ENCODE measurements around the gene FBXW7. TPM values are rescaled to one million over a fixed set of nuclear protein-coding genes. Genes with fewer than 3 reads are reported as not detected.

Gene FBXW7
- total and polyA plus RNA-seq, 12 donors, result 12.1 to 87.6 (median 66.8) TPM

- Histone ChIP-seq H3K4me1 (peaks cover 0 to 31% (median 9%) of the 10 kb centered on the region in 9 donors), H3K4me3 (no peak overlapping the region), H3K27ac (no peak overlapping the region), H3K9me3 (no peaks in the 10 kb centered on the region), H3K27me3 (no peaks in the 10 kb centered on the region), H3K36me3 (no peaks in the 10 kb centered on the region)
- peak; percentile 37 to 80 (median 69) for TF ChIP-seq CTCF (IDR thresholded peaks at IDR 0.05)
- no peak for DNase-seq
- intact Hi-C loops (cut with DNase I), result loop anchor here in 5 of 10 donors (5.0 to 10.0 kb wide), 8 partner anchors 271 to 1271 kb away; partner anchors contain the start of gene GATB (in 1 of the 5)
- WGBS, 2 donors, result 5 to 9% methylated on average over 1 of the region's 1 CpG
- peak in 1 of 8 donors; percentile 47 for ATAC-seq
Measured at GRCh38 chr4:152385551-152385950, 150.3 kb downstream of the FBXW7 start.

DNA sequence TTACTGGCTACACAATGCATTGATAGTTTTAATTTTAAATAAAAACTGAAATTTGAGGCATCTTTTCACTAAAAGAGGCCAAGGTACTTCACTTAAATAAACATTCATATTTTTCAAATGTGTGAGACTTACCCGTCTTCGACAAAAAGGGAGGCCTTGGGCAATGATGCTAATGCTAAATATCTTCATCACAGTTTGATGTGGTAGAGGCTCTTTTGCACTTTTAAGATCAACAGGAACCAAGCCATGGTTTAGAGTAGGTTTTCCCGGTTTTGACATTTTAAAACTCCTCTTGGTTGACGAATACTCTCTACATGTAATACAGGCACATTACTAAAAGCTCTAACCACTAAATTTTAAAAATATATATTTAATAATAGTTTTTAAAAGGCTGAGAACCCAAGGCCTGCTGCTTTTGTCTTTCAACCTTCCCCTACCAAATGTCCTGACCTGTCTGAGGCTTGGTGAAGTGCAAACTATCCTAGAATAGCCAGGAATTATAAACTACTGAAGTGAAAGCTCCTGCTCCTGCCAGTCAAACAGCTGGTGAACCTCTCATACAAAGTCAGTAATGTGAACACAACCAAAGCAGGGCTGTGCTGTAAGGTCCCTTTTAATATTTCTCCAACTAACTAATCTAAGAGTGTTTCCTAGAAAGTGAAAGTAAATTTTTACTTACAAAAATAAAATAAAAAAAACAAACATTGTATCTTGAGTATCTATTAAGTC, 153.7 kb downstream of the FBXW7 start:
- intact Hi-C loops (cut with DNase I), result loop anchor here in 5 of 10 donors (10.0 kb wide), 7 partner anchors 267 to 1267 kb away; partner anchors contain the start of gene GATB (in 1 of the 5)
- H3K4me3 ChIP-seq, result peak overlapping the region; percentile 21 to 54 (median 44)
- no peaks in the 10 kb centered on the region for H3K9me3 ChIP-seq
- peak in 1 of 2 donors; percentile 43 for DNase-seq
- no peaks in the 10 kb centered on the region for H3K36me3 ChIP-seq
- H3K27me3 ChIP-seq, result no peaks in the 10 kb centered on the region
- WGBS, 2 donors, result 43 to 45% methylated on average over 4 of the region's 4 CpGs
- peak overlapping the region; percentile 32 to 87 (median 72) for H3K27ac ChIP-seq
- H3K4me1 ChIP-seq, result peaks cover 0 to 31% (median 9%) of the 10 kb centered on the region in 9 donors
- TF ChIP-seq CTCF (IDR thresholded peaks at IDR 0.05), result no peak
- ATAC-seq, result peak; percentile 84 to 94 (median 88)

- H3K27me3 ChIP-seq, result no peaks in the 10 kb centered on the region
- DNase-seq (no peak), ATAC-seq (no peak)
- peaks cover 0 to 31% (median 9%) of the 10 kb centered on the region in 9 donors for H3K4me1 ChIP-seq
- peak overlapping the region; percentile 32 to 87 (median 72) for H3K27ac ChIP-seq
- WGBS, 2 donors, result 58 to 75% methylated on average over 2 of the region's 2 CpGs
- intact Hi-C loops (cut with DNase I), result loop anchor here in 5 of 10 donors (10.0 kb wide), 7 partner anchors 266 to 1266 kb away; partner anchors contain the start of gene GATB (in 1 of the 5)
- H3K4me3 ChIP-seq, result peak overlapping the region; percentile 21 to 54 (median 44)
- no peaks in the 10 kb centered on the region for H3K36me3 ChIP-seq
- no peak for TF ChIP-seq CTCF (IDR thresholded peaks at IDR 0.05)
- H3K9me3 ChIP-seq, result no peaks in the 10 kb centered on the region
Measured at GRCh38 chr4:152380919-152381318, 155.0 kb downstream of the FBXW7 start.

DNA sequence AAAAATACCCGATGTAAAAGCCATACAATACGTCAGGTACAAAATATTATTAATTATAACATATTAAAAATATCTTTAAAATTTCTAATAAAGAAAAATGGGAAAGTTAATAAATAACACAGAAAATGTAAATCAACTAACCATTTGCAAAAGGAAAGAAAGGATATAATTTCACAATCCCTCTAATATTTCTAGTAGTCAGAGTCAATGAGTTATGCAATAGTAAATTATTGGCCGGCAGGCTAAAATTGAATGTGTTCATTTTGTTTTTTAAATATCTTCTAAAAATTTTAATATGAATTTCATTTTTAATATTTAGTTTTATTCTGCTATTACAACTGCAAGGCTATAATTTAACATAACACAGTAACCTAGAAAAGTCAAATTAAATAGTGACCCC, 155.7 kb downstream of the FBXW7 start:
- WGBS, 2 donors, result 50 to 72% methylated on average over 3 of the region's 3 CpGs
- peak overlapping the region in 9 of 10 donors; percentile 21 to 54 (median 45) for H3K4me3 ChIP-seq
- H3K36me3 ChIP-seq, result no peaks in the 10 kb centered on the region
- no peaks in the 10 kb centered on the region for H3K9me3 ChIP-seq
- intact Hi-C loops (cut with DNase I), result loop anchor here in 5 of 10 donors (10.0 kb wide), 7 partner anchors 265 to 1265 kb away; partner anchors contain the start of gene GATB (in 1 of the 5)
- ATAC-seq (no peak), DNase-seq (no peak)
- peak overlapping the region; percentile 32 to 87 (median 72) for H3K27ac ChIP-seq
- H3K27me3 ChIP-seq, result no peaks in the 10 kb centered on the region
- peaks cover 0 to 24% (median 10%) of the 10 kb centered on the region in 9 donors for H3K4me1 ChIP-seq
- TF ChIP-seq CTCF (IDR thresholded peaks at IDR 0.05), result no peak
